Suprapubic skin (tissue), 3 donors: ENCODE results near the gene PCDHGB2.

Experiments
- EP300 ChIP-seq: sonication (generic); formaldehyde crosslinking; IDR thresholded peaks from one replicate; pipeline ENCODE4 v1.6.1; 2017; ENCODE audit warnings: antibody characterized with exemption
- POLR2A ChIP-seq, 2 donors: fragments of 450-650 bp; IDR thresholded peaks; one replicate each; pipeline ENCODE4 v1.6.1; 2017; ENCODE audit warnings: antibody characterized with exemption in 2 of 2, mild to moderate bottlenecking in 2 of 2, moderate library complexity in 2 of 2
- TF ChIP-seq, protein P1 (sequence below), 2 donors: fragments of 200-600 bp in 1 of 2; fragments of 450-650 bp in 1 of 2; sonication (generic) in 1 of 2; IDR thresholded peaks; one replicate each; pipeline ENCODE4 v1.5.1; 2016 to 2019; ENCODE audit warnings: antibody characterized with exemption in 2 of 2, mild to moderate bottlenecking in 1 of 2, moderate library complexity in 1 of 2

DNA sequence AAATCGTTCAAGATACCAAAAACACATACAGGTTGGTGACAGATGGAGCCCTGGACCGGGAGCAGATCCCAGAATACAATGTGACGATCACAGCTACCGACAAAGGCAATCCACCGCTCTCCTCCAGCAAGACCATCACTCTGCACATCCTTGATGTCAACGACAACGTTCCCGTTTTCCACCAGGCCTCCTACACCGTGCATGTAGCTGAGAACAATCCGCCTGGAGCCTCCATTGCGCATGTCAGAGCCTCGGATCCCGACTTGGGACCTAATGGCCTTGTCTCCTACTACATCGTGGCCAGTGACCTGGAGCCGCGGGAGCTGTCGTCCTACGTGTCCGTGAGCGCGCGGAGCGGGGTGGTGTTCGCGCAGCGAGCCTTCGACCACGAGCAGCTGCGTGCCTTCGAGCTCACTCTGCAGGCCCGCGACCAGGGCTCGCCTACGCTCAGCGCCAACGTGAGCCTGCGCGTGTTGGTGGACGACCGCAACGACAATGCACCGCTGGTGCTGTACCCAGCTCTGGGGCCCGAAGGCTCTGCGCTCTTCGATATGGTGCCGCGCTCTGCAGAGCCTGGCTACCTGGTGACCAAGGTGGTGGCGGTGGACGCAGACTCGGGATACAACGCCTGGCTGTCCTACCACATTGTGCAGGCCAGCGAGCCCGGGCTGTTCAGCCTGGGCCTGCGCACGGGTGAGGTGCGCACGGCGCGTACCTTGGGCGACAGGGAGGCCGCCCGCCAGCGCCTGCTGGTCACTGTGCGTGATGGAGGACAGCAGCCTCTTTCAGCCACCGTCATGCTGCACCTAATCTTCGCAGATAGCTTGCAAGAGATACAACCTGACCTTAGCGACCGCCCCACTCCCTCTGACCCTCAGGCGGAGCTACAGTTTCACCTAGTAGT, 12.0 kb downstream of the PCDHGB2 start:
- TF ChIP-seq, protein P1, sequence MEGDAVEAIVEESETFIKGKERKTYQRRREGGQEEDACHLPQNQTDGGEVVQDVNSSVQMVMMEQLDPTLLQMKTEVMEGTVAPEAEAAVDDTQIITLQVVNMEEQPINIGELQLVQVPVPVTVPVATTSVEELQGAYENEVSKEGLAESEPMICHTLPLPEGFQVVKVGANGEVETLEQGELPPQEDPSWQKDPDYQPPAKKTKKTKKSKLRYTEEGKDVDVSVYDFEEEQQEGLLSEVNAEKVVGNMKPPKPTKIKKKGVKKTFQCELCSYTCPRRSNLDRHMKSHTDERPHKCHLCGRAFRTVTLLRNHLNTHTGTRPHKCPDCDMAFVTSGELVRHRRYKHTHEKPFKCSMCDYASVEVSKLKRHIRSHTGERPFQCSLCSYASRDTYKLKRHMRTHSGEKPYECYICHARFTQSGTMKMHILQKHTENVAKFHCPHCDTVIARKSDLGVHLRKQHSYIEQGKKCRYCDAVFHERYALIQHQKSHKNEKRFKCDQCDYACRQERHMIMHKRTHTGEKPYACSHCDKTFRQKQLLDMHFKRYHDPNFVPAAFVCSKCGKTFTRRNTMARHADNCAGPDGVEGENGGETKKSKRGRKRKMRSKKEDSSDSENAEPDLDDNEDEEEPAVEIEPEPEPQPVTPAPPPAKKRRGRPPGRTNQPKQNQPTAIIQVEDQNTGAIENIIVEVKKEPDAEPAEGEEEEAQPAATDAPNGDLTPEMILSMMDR (IDR thresholded peaks at IDR 0.05), result no peak
- no peak for TF ChIP-seq EP300
- TF ChIP-seq POLR2A (IDR thresholded peaks at IDR 0.05), result no peak
